Osteocyte (in vitro differentiated cells): ENCODE measurements around the gene MMD. TPM values are rescaled to one million over a fixed set of nuclear protein-coding genes. Genes with fewer than 3 reads are reported as not detected.

Source experiments
- DNase-seq: peaks from one replicate; pipeline ENCODE4 v3.0.0; 2021; ENCODE audit warnings: mixed read lengths; ENCODE audit not compliant: unreplicated experiment; ENCODE audit errors: extremely low spot score
- H3K27ac Mint-ChIP-seq: one replicate; pipeline ENCODE4 v1.8.0; 2021; ENCODE audit warnings: mild to moderate bottlenecking, mixed read lengths; ENCODE audit not compliant: unreplicated experiment
- H3K27me3 Mint-ChIP-seq: one replicate; pipeline ENCODE4 v1.8.0; 2021; ENCODE audit warnings: mixed read lengths; ENCODE audit not compliant: unreplicated experiment
- H3K36me3 Mint-ChIP-seq: one replicate; pipeline ENCODE4 v1.8.0; 2021; ENCODE audit warnings: mixed read lengths; ENCODE audit not compliant: unreplicated experiment
- H3K4me1 Mint-ChIP-seq: one replicate; pipeline ENCODE4 v1.8.0; 2021; ENCODE audit warnings: mixed read lengths; ENCODE audit not compliant: unreplicated experiment
- H3K4me3 Mint-ChIP-seq: one replicate; pipeline ENCODE4 v1.8.0; 2021; ENCODE audit warnings: mild to moderate bottlenecking, moderate library complexity, mixed read lengths; ENCODE audit not compliant: unreplicated experiment
- H3K9me3 Mint-ChIP-seq: one replicate; pipeline ENCODE4 v1.8.0; 2021; ENCODE audit warnings: mixed read lengths; ENCODE audit not compliant: unreplicated experiment
- CTCF ChIP-seq: fragments of 200-600 bp; sonication (generic); IDR thresholded peaks from 2 replicates; pipeline ENCODE4 v1.5.0; 2021; ENCODE audit warnings: antibody characterized with exemption, mild to moderate bottlenecking, moderate library complexity
- total RNA-seq: library from RNA; stranded (reverse); gene quantifications from 2 replicates; pipeline ENCODE4 v1.2.1, GENCODE V29; 2021

MMD gene
- total RNA-seq, 1 donor from 2014 or later, result 10.3 TPM

- no peaks in the 10 kb centered on the region for H3K27me3 Mint-ChIP-seq
- no peaks in the 10 kb centered on the region for H3K36me3 Mint-ChIP-seq
- TF ChIP-seq CTCF, result no peak
- no peak overlapping the region for H3K4me3 Mint-ChIP-seq
- DNase-seq, result no peak
- H3K4me1 Mint-ChIP-seq, result peaks cover 6% of the 10 kb centered on the region
- H3K27ac Mint-ChIP-seq, result no peak overlapping the region
- no peaks in the 10 kb centered on the region for H3K9me3 Mint-ChIP-seq
Measured at GRCh38 chr17:55442953-55443683, 21.5 kb upstream of the MMD start.

- no peaks in the 10 kb centered on the region for H3K36me3 Mint-ChIP-seq
- no peak for DNase-seq
- no peak overlapping the region for H3K4me3 Mint-ChIP-seq
- no peaks in the 10 kb centered on the region for H3K27me3 Mint-ChIP-seq
- no peak for TF ChIP-seq CTCF
- peaks cover 6% of the 10 kb centered on the region for H3K4me1 Mint-ChIP-seq
- no peak overlapping the region for H3K27ac Mint-ChIP-seq
- no peaks in the 10 kb centered on the region for H3K9me3 Mint-ChIP-seq
Measured at GRCh38 chr17:55442462-55442861, 20.8 kb upstream of the MMD start.

- no peaks in the 10 kb centered on the region for H3K27me3 Mint-ChIP-seq
- no peak for DNase-seq
- H3K9me3 Mint-ChIP-seq, result no peaks in the 10 kb centered on the region
- no peak for TF ChIP-seq CTCF
- H3K36me3 Mint-ChIP-seq, result no peaks in the 10 kb centered on the region
- peaks cover 8% of the 10 kb centered on the region for H3K4me1 Mint-ChIP-seq
- H3K4me3 Mint-ChIP-seq, result no peak overlapping the region
- H3K27ac Mint-ChIP-seq, result no peak overlapping the region
Measured at GRCh38 chr17:55441544-55441943, 19.9 kb upstream of the MMD start.

- TF ChIP-seq CTCF, result no peak
- Mint-ChIP-seq H3K4me3 (no peak overlapping the region), H3K4me1 (peaks cover 8% of the 10 kb centered on the region), H3K9me3 (no peaks in the 10 kb centered on the region), H3K36me3 (no peaks in the 10 kb centered on the region), H3K27me3 (no peaks in the 10 kb centered on the region), H3K27ac (no peak overlapping the region)
- DNase-seq, result no peak
Measured at GRCh38 chr17:55440391-55440790, 18.8 kb upstream of the MMD start.

GRCh38 chr17:55437159-55437605 lies 15.5 kb upstream of the MMD start:
- no peak overlapping the region for H3K27ac Mint-ChIP-seq
- H3K36me3 Mint-ChIP-seq, result no peaks in the 10 kb centered on the region
- TF ChIP-seq CTCF, result no peak
- H3K4me1 Mint-ChIP-seq, result peaks cover 1% of the 10 kb centered on the region
- no peak overlapping the region for H3K4me3 Mint-ChIP-seq
- peaks cover 5% of the 10 kb centered on the region for H3K27me3 Mint-ChIP-seq
- no peak for DNase-seq
- no peaks in the 10 kb centered on the region for H3K9me3 Mint-ChIP-seq
